ENCODE measurements around the gene CMTR1.

Gene CMTR1

GRCh38 chr6:37514837-37515236 lies 81.8 kb downstream of the CMTR1 start:
- DNase-seq (ENCODE audit: low read depth) = no peak
- no peak overlapping the region for H3K4me3 ChIP-seq (ENCODE audit: low read length)

GRCh38 chr6:37515712-37516075 lies 82.7 kb downstream of the CMTR1 start:
- H3K4me3 ChIP-seq (ENCODE audit: low read length) = no peak overlapping the region
- no peak for DNase-seq (ENCODE audit: low read depth)
- no peak for TF ChIP-seq CTCF (conservative IDR thresholded peaks at IDR 0.05; ENCODE audit: low read length)

More at GRCh38 chr6:37514837-37515236, 81.8 kb downstream of the CMTR1 start:
- no peak for TF ChIP-seq CTCF (conservative IDR thresholded peaks at IDR 0.05; ENCODE audit: low read length)

- DNase-seq (ENCODE audit: low read depth) = no peak
- H3K4me3 ChIP-seq (ENCODE audit: low read length) = no peak overlapping the region
- no peak for TF ChIP-seq CTCF (conservative IDR thresholded peaks at IDR 0.05; ENCODE audit: low read length)
These were observed 83.3 kb downstream of the CMTR1 start for GRCh38 chr6:37516076-37516919.

GRCh38 chr6:37516920-37517405 lies 83.9 kb downstream of the CMTR1 start:
- no peak overlapping the region for H3K4me3 ChIP-seq (ENCODE audit: low read length)
- DNase-seq (ENCODE audit: low read depth) = no peak
- TF ChIP-seq CTCF (conservative IDR thresholded peaks at IDR 0.05; ENCODE audit: low read length) = no peak

- TF ChIP-seq CTCF (conservative IDR thresholded peaks at IDR 0.05; ENCODE audit: low read length) = no peak
- DNase-seq (ENCODE audit: low read depth) = peak; percentile 66
- H3K4me3 ChIP-seq (ENCODE audit: low read length) = no peak overlapping the region
These were observed 84.4 kb downstream of the CMTR1 start for GRCh38 chr6:37517411-37517812.

- no peak overlapping the region for H3K4me3 ChIP-seq (ENCODE audit: low read length)
- no peak for TF ChIP-seq CTCF (conservative IDR thresholded peaks at IDR 0.05; ENCODE audit: low read length)
- DNase-seq (ENCODE audit: low read depth) = no peak
These were observed 85.1 kb downstream of the CMTR1 start for GRCh38 chr6:37518116-37518515.

GRCh38 chr6:37519461-37519860 lies 86.4 kb downstream of the CMTR1 start:
- no peak overlapping the region for H3K4me3 ChIP-seq (ENCODE audit: low read length)
- no peak for DNase-seq (ENCODE audit: low read depth)
- TF ChIP-seq CTCF (conservative IDR thresholded peaks at IDR 0.05; ENCODE audit: low read length) = no peak
